Neuron (in vitro differentiated cells): ENCODE results near the gene TRIP12.

ENCODE experiments used
- H2AFZ ChIP-seq: one replicate; pipeline ENCODE4 v1.6.1; 2013; ENCODE audit warnings: low read depth, mild to moderate bottlenecking, inconsistent platforms, low read length, moderate library complexity
- H3K27me3 ChIP-seq: one replicate; pipeline ENCODE4 v1.6.1; 2013; ENCODE audit warnings: low read length; ENCODE audit not compliant: insufficient read depth
- H3K36me3 ChIP-seq: one replicate; pipeline ENCODE4 v1.6.1; 2013; ENCODE audit warnings: low read length; ENCODE audit not compliant: insufficient read depth
- H3K4me1 ChIP-seq: one replicate; pipeline ENCODE4 v1.6.1; 2013; ENCODE audit warnings: low read length; ENCODE audit not compliant: insufficient read depth
- H3K4me3 ChIP-seq: 2 replicates; pipeline ENCODE4 v1.5.1; 2013; ENCODE audit warnings: mild to moderate bottlenecking, low read length, moderate library complexity
- H3K9me3 ChIP-seq: one replicate; pipeline ENCODE4 v1.6.1; 2013; ENCODE audit warnings: low read length

TRIP12 gene

GRCh38 chr2:229831805-229832509 lies 89.9 kb downstream of the TRIP12 start:
- Histone ChIP-seq H3K4me3 (no peak overlapping the region), H3K9me3 (no peaks in the 10 kb centered on the region), H3K36me3 (peaks cover 53% of the 10 kb centered on the region), H2AFZ (no peak overlapping the region), H3K27me3 (no peaks in the 10 kb centered on the region), H3K4me1 (no peaks in the 10 kb centered on the region)

- Histone ChIP-seq H3K27me3 (no peaks in the 10 kb centered on the region), H3K4me1 (no peaks in the 10 kb centered on the region), H3K9me3 (peaks cover 2% of the 10 kb centered on the region), H2AFZ (no peak overlapping the region), H3K36me3 (peaks cover 55% of the 10 kb centered on the region), H3K4me3 (no peak overlapping the region)
These were observed 96.3 kb downstream of the TRIP12 start for GRCh38 chr2:229825476-229825875.

GRCh38 chr2:229821316-229821715 lies 100.5 kb downstream of the TRIP12 start:
- Histone ChIP-seq H3K27me3 (no peaks in the 10 kb centered on the region), H3K4me1 (no peaks in the 10 kb centered on the region), H3K36me3 (peaks cover 47% of the 10 kb centered on the region), H3K9me3 (peaks cover 2% of the 10 kb centered on the region), H3K4me3 (no peak overlapping the region), H2AFZ (no peak overlapping the region)

GRCh38 chr2:229818230-229818629 lies 103.6 kb downstream of the TRIP12 start:
- no peak overlapping the region for H3K4me3 ChIP-seq
- no peaks in the 10 kb centered on the region for H3K9me3 ChIP-seq
- H3K36me3 ChIP-seq = peaks cover 53% of the 10 kb centered on the region
- H2AFZ ChIP-seq = no peak overlapping the region
- no peaks in the 10 kb centered on the region for H3K27me3 ChIP-seq
- H3K4me1 ChIP-seq = no peaks in the 10 kb centered on the region

GRCh38 chr2:229815858-229816257 lies 106.0 kb downstream of the TRIP12 start:
- H2AFZ ChIP-seq = no peak overlapping the region
- peaks cover 66% of the 10 kb centered on the region for H3K36me3 ChIP-seq

GRCh38 chr2:229815342-229815741 lies 106.5 kb downstream of the TRIP12 start:
- H3K27me3 ChIP-seq = no peaks in the 10 kb centered on the region
- no peaks in the 10 kb centered on the region for H3K9me3 ChIP-seq
- H3K36me3 ChIP-seq = peaks cover 71% of the 10 kb centered on the region
- H2AFZ ChIP-seq = no peak overlapping the region
- H3K4me1 ChIP-seq = no peaks in the 10 kb centered on the region
- no peak overlapping the region for H3K4me3 ChIP-seq

More at GRCh38 chr2:229815858-229816257, 106.0 kb downstream of the TRIP12 start:
- Histone ChIP-seq H3K27me3 (no peaks in the 10 kb centered on the region), H3K4me1 (no peaks in the 10 kb centered on the region), H3K9me3 (no peaks in the 10 kb centered on the region), H3K4me3 (no peak overlapping the region)

- no peak overlapping the region for H2AFZ ChIP-seq
- no peaks in the 10 kb centered on the region for H3K4me1 ChIP-seq
- no peaks in the 10 kb centered on the region for H3K27me3 ChIP-seq
- H3K4me3 ChIP-seq = no peak overlapping the region
- peaks cover 83% of the 10 kb centered on the region for H3K36me3 ChIP-seq
- no peaks in the 10 kb centered on the region for H3K9me3 ChIP-seq
These were observed 111.0 kb downstream of the TRIP12 start for GRCh38 chr2:229810786-229811185.

GRCh38 chr2:229805559-229805958 lies 116.2 kb downstream of the TRIP12 start:
- Histone ChIP-seq H2AFZ (no peak overlapping the region), H3K4me3 (no peak overlapping the region), H3K36me3 (peaks cover 85% of the 10 kb centered on the region), H3K9me3 (no peaks in the 10 kb centered on the region), H3K27me3 (no peaks in the 10 kb centered on the region), H3K4me1 (no peaks in the 10 kb centered on the region)

- Histone ChIP-seq H3K4me3 (no peak overlapping the region), H3K27me3 (no peaks in the 10 kb centered on the region), H3K36me3 (peaks cover 84% of the 10 kb centered on the region), H3K9me3 (no peaks in the 10 kb centered on the region), H3K4me1 (no peaks in the 10 kb centered on the region), H2AFZ (no peak overlapping the region)
These were observed 119.0 kb downstream of the TRIP12 start for GRCh38 chr2:229802785-229803184.

- no peaks in the 10 kb centered on the region for H3K9me3 ChIP-seq
- H3K36me3 ChIP-seq = peaks cover 84% of the 10 kb centered on the region
These were observed 120.6 kb downstream of the TRIP12 start for GRCh38 chr2:229800997-229801754.

GRCh38 chr2:229798446-229799155 lies 123.2 kb downstream of the TRIP12 start:
- no peaks in the 10 kb centered on the region for H3K9me3 ChIP-seq
- H2AFZ ChIP-seq = no peak overlapping the region
- no peaks in the 10 kb centered on the region for H3K4me1 ChIP-seq
- peaks cover 82% of the 10 kb centered on the region for H3K36me3 ChIP-seq
- H3K4me3 ChIP-seq = no peak overlapping the region
- H3K27me3 ChIP-seq = no peaks in the 10 kb centered on the region

More at GRCh38 chr2:229800997-229801754, 120.6 kb downstream of the TRIP12 start:
- no peak overlapping the region for H2AFZ ChIP-seq
- H3K27me3 ChIP-seq = no peaks in the 10 kb centered on the region
- H3K4me3 ChIP-seq = no peak overlapping the region
- H3K4me1 ChIP-seq = no peaks in the 10 kb centered on the region

GRCh38 chr2:229795058-229795457 lies 126.8 kb downstream of the TRIP12 start:
- H3K9me3 ChIP-seq = no peaks in the 10 kb centered on the region
- H3K4me3 ChIP-seq = no peak overlapping the region
- no peaks in the 10 kb centered on the region for H3K27me3 ChIP-seq
- H3K36me3 ChIP-seq = peaks cover 87% of the 10 kb centered on the region
- no peak overlapping the region for H2AFZ ChIP-seq
- H3K4me1 ChIP-seq = no peaks in the 10 kb centered on the region

GRCh38 chr2:229794636-229795035 lies 127.2 kb downstream of the TRIP12 start:
- Histone ChIP-seq H3K9me3 (no peaks in the 10 kb centered on the region), H2AFZ (no peak overlapping the region), H3K36me3 (peaks cover 87% of the 10 kb centered on the region), H3K4me1 (no peaks in the 10 kb centered on the region), H3K4me3 (no peak overlapping the region), H3K27me3 (no peaks in the 10 kb centered on the region)
